ENCODE measurements around the gene TM4SF20. TPM values are rescaled to one million over a fixed set of nuclear protein-coding genes. Genes with fewer than 3 reads are reported as not detected.
A peak's percentile ranks its signal among the peaks of the same experiment; 100 is the strongest.

TM4SF20 gene, protein sequence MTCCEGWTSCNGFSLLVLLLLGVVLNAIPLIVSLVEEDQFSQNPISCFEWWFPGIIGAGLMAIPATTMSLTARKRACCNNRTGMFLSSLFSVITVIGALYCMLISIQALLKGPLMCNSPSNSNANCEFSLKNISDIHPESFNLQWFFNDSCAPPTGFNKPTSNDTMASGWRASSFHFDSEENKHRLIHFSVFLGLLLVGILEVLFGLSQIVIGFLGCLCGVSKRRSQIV
- total RNA-seq: not detected

DNA sequence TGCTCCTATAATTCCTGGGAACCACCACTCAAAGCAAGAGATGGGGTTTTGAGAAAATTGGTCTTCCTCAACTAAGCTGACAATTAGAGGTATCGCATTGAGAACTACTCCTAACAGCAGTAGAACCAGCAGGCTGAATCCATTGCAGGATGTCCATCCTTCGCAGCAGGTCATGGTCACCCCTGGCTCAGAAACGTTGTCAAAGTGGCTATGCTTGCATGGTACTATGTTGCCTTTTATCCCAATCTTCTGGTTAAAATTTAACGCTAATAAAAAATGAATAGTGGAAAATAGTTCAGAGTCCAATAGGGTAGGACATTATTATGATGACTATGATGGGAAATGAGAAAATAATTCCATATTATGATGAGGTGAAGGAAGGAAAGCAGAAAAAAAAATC is at the start of gene TM4SF20:
Gene TM4SF20, minus strand, starts transcription at position 212 of the 400 bp plus-strand sequence. Its CDS starts 38 bp downstream, at position 174.
- H3K9me3 ChIP-seq (ENCODE audit: control insufficient read depth in 3 of 3, low read length in 3 of 3): no peaks in the 10 kb centered on the region
- H3K9ac ChIP-seq (ENCODE audit: low read depth in 1 of 3, low read length in 3 of 3): no peak within 1 kb of the TSS
- no peaks in the 10 kb centered on the region for H3K36me3 ChIP-seq (ENCODE audit: control insufficient read depth in 3 of 3, insufficient read depth in 3 of 3, low read length in 3 of 3)
- H3K4me1 ChIP-seq (ENCODE audit: control insufficient read depth in 3 of 3, insufficient read depth in 3 of 3, low read length in 3 of 3): no peaks in the 10 kb centered on the region
- no peak within 1 kb of the TSS for H3K27ac ChIP-seq (ENCODE audit: low read depth, low read length)
- peaks cover 0 to 4% (median 2%) of the 10 kb centered on the region in 3 donors for H3K27me3 ChIP-seq (ENCODE audit: control insufficient read depth in 3 of 3, insufficient read depth in 3 of 3, low read length in 3 of 3)
- H3K4me3 ChIP-seq (ENCODE audit: low read length in 3 of 3): no peak within 1 kb of the TSS

DNA sequence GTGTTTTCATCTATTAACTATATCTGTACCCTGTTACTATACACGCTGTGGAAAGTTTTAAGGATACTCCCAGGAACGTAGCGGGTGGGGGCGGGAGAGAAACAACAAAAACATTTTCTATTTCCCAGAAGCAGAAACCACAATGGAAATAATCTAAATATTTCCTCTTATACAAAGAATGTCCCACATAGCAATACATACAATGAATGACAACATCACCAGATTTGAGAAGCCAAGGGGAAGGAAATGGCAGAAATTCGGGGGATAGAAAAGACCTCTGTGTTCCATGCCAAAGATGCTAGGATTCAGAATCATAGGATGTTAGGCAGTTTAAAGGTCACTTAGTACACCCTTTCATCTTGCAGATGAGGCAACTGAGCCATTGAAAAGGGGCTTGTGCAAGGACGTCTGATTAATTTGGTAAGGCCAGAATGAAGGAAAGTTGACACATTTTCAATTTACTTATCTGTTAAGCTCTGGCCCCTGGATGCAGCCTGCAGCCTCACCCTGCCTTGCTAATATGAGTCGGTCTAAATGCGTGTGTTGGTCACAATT is 49.7 kb upstream of the TM4SF20 start:
- Histone ChIP-seq H3K9me3 (ENCODE audit: control insufficient read depth in 3 of 3, low read length in 3 of 3) (peaks cover 0 to 2% (median 0%) of the 10 kb centered on the region in 3 donors), H3K36me3 (ENCODE audit: control insufficient read depth in 3 of 3, insufficient read depth in 3 of 3, low read length in 3 of 3) (no peaks in the 10 kb centered on the region), H3K9ac (ENCODE audit: low read depth in 1 of 3, low read length in 3 of 3) (no peak overlapping the region), H3K27ac (ENCODE audit: low read depth, low read length) (no peak overlapping the region), H3K4me1 (ENCODE audit: control insufficient read depth in 3 of 3, insufficient read depth in 3 of 3, low read length in 3 of 3) (no peaks in the 10 kb centered on the region), H3K27me3 (ENCODE audit: control insufficient read depth in 3 of 3, insufficient read depth in 3 of 3, low read length in 3 of 3) (peaks cover 0 to 3% (median 0%) of the 10 kb centered on the region in 3 donors), H3K4me3 (ENCODE audit: low read length in 3 of 3) (no peak overlapping the region)

DNA sequence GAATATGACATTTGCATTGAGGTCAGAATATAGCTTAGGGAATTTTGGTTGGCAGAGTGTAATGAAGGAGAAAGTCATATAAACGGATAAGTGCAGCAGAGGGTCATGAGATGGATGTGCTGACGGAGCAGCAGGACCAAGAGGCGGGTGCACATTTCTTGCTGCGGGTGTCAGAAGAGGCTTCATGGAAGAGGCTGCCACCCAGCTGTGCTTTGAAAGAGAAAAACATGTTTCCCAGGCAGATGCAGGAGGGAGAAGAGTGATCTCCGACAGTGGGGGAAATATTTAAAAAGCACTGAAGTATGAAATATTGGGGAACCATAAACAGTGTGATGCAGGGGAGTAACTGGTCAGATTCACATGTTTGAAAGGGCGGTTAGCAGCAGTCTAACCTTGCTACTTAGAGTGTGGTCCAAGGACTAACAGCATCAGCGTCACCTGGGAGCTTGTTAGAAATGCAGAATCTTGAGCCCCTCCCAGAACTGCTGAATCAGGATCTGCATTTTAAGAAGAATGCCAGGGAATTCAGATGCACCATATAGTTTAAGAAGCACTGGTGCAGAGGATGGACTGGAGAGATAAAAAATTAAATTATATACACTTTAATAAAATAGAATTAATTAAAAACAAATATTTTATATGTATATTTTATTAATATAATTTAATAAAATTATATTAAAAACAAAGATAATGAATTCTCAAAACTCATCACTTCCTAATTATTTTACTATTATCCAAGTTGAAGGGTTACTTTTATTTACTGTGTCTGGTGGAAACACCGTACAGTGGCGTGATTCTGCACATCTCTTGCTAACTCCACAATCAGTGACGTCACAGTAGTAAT is 44.8 kb upstream of the TM4SF20 start:
- Histone ChIP-seq H3K9me3 (ENCODE audit: control insufficient read depth in 3 of 3, low read length in 3 of 3) (no peaks in the 10 kb centered on the region), H3K4me1 (ENCODE audit: control insufficient read depth in 3 of 3, insufficient read depth in 3 of 3, low read length in 3 of 3) (no peaks in the 10 kb centered on the region), H3K36me3 (ENCODE audit: control insufficient read depth in 3 of 3, insufficient read depth in 3 of 3, low read length in 3 of 3) (no peaks in the 10 kb centered on the region), H3K9ac (ENCODE audit: low read depth in 1 of 3, low read length in 3 of 3) (no peak overlapping the region), H3K27ac (ENCODE audit: low read depth, low read length) (no peak overlapping the region), H3K4me3 (ENCODE audit: low read length in 3 of 3) (no peak overlapping the region), H3K27me3 (ENCODE audit: control insufficient read depth in 3 of 3, insufficient read depth in 3 of 3, low read length in 3 of 3) (no peaks in the 10 kb centered on the region)

DNA sequence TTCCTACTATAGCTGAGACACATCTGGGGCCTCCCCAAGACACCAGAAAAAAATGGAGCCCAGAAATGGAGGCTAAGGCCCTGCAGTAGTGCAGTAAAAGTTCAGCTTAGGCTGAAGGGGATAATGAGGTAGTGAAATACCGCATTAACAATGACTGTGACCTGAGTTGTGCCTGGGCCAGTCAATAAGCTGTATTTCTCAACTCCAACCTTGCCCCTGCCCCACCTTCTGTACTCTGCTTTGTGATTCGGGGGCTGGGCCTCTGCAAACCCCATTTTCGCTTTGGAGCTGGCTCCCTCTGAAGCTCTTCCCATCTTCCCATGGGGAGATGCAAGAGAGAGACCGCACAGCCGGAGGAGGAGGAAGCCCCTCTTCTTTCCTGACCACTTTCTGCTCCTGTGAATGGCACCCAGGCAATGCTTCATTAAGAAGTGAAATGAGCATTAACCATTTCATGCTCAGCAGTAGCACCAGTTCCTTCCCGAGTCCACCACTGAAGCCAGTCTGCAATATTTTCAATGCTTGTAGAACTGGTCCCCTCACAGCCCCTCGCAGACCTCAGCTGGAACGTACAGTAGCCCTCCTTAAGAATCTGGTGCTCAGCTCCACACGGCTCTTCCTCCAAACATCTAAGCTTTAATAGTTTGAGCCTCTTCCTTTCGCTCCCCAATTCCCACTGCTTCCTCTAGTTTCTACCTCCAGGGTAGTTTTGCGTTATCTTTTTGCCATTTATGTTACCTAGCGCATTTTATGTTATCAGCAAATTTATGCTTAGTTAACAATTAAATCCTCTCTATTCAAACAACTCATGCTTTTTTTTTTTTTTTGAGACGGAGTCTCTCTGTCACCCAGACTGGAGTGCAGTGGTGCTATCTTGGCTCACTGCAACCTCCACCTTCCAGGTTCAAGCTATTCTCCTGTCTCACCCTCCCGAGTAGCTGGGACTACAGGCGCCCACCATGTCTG is 41.3 kb upstream of the TM4SF20 start:
- no peak overlapping the region for H3K4me3 ChIP-seq (ENCODE audit: low read length in 3 of 3)
- no peaks in the 10 kb centered on the region for H3K36me3 ChIP-seq (ENCODE audit: control insufficient read depth in 3 of 3, insufficient read depth in 3 of 3, low read length in 3 of 3)
- H3K9ac ChIP-seq (ENCODE audit: low read depth in 1 of 3, low read length in 3 of 3): no peak overlapping the region
- no peaks in the 10 kb centered on the region for H3K27me3 ChIP-seq (ENCODE audit: control insufficient read depth in 3 of 3, insufficient read depth in 3 of 3, low read length in 3 of 3)
- H3K9me3 ChIP-seq (ENCODE audit: control insufficient read depth in 3 of 3, low read length in 3 of 3): no peaks in the 10 kb centered on the region
- H3K4me1 ChIP-seq (ENCODE audit: control insufficient read depth in 3 of 3, insufficient read depth in 3 of 3, low read length in 3 of 3): no peaks in the 10 kb centered on the region
- no peak overlapping the region for H3K27ac ChIP-seq (ENCODE audit: low read depth, low read length)

DNA sequence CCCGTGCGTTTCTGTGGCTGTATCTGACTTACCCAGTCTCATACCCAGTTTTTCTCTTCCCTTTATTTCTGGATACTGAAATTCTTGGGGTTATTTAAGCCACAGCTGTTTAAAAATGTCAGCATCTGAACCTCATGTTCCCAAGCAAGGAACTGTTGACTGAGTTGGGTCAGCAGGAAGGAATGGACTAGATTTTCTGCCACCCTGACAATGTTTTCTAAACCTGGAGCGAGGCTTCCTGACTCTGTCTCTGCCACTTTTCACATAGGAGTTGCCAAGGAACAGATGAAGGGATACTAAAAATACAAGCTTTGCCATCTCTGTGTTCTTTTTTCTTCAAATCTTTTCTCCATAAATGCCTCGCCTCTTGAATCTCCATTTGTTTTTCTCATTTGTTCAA is 37.6 kb upstream of the TM4SF20 start:
- Histone ChIP-seq H3K9me3 (ENCODE audit: control insufficient read depth in 3 of 3, low read length in 3 of 3) (no peaks in the 10 kb centered on the region), H3K9ac (ENCODE audit: low read depth in 1 of 3, low read length in 3 of 3) (no peak overlapping the region), H3K4me1 (ENCODE audit: control insufficient read depth in 3 of 3, insufficient read depth in 3 of 3, low read length in 3 of 3) (peaks cover 0 to 4% (median 0%) of the 10 kb centered on the region in 3 donors), H3K36me3 (ENCODE audit: control insufficient read depth in 3 of 3, insufficient read depth in 3 of 3, low read length in 3 of 3) (no peaks in the 10 kb centered on the region), H3K4me3 (ENCODE audit: low read length in 3 of 3) (no peak overlapping the region), H3K27me3 (ENCODE audit: control insufficient read depth in 3 of 3, insufficient read depth in 3 of 3, low read length in 3 of 3) (no peaks in the 10 kb centered on the region), H3K27ac (ENCODE audit: low read depth, low read length) (peak overlapping the region; percentile 66)

DNA sequence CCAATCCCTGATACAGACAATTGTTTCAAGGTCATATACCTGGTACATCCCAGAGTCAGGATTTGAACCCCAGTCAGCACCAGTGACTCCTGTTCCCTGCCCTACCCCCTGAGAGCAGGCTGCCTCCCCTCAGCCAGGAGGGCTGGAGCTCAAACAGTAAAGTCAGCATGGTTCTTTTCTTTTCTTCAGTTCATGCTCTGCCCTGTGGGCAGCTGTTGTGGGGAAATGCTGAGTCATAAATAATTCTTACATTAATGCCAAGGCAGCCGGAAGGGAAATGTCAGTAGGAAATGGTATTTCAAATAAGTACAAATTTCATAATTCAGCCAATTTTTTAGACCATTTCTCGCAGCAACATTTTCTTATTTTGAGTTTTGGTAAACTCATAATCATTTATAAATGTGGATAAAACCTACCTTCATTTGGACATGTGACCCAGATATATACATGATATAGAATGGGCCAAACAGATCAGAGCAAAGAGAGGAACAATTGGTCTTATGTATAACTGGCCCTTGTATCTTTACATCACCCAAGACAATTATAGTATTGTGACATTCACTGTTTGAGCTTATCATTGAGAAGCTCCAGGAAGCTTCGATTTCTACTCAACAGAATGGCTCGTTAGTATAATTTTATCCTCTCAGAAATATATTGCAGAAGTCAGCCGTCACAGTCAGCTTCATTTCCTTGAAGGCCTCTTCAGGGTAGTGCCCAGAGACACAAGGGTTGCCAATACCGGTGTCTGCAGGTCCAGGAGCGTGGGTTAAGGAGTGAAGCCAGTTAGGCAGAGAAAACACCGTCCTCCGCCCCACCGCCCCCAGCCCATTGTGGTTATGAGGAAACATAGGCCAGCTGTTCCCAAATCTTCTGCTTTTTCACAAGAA is 36.7 kb upstream of the TM4SF20 start:
- peak overlapping the region; percentile 66 for H3K27ac ChIP-seq (ENCODE audit: low read depth, low read length)
- H3K9ac ChIP-seq (ENCODE audit: low read depth in 1 of 3, low read length in 3 of 3): no peak overlapping the region
- H3K9me3 ChIP-seq (ENCODE audit: control insufficient read depth in 3 of 3, low read length in 3 of 3): no peaks in the 10 kb centered on the region
- no peaks in the 10 kb centered on the region for H3K36me3 ChIP-seq (ENCODE audit: control insufficient read depth in 3 of 3, insufficient read depth in 3 of 3, low read length in 3 of 3)
- peaks cover 0 to 4% (median 0%) of the 10 kb centered on the region in 3 donors for H3K4me1 ChIP-seq (ENCODE audit: control insufficient read depth in 3 of 3, insufficient read depth in 3 of 3, low read length in 3 of 3)
- no peaks in the 10 kb centered on the region for H3K27me3 ChIP-seq (ENCODE audit: control insufficient read depth in 3 of 3, insufficient read depth in 3 of 3, low read length in 3 of 3)
- no peak overlapping the region for H3K4me3 ChIP-seq (ENCODE audit: low read length in 3 of 3)

DNA sequence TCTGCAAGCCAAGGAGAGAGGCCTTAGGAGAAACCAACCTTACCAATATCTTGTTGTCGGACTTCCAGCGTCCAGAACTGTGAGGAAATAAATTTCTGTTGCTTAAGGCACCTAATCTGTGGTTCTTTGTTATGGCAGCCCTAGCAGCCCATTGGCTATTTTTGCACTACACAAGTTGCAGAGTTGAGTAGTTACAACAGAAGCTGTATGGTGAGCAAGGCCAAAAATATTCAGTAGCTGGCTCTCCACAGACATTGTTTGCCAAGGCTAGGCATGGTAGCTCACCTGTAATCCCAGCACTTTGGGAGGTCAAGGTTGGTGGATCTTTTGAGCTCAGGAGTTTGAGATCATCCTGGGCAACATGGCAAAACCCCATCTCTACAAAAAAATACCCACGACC is 35.7 kb upstream of the TM4SF20 start:
- peaks cover 0 to 4% (median 0%) of the 10 kb centered on the region in 3 donors for H3K4me1 ChIP-seq (ENCODE audit: control insufficient read depth in 3 of 3, insufficient read depth in 3 of 3, low read length in 3 of 3)

DNA sequence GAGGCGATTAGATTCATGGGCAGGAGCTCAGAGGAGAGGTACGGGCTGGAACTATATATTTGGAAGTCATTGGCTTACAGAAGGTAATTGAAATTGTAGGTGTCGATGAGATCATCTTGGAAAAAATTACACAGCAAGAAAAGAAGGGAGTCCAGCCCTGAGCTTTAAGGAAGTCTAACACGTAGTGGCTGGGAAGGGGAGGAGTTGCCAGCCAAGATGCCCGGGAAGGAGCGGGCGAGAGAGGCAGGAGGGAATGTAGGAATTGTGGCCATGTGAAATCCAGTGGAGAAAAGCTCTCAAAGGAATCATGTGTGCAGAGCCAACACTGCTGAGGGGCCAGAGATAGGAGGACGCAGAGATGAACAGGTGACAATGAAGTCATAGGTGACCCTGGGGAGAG is 34.3 kb upstream of the TM4SF20 start:
- Histone ChIP-seq H3K27me3 (ENCODE audit: control insufficient read depth in 3 of 3, insufficient read depth in 3 of 3, low read length in 3 of 3) (no peaks in the 10 kb centered on the region), H3K27ac (ENCODE audit: low read depth, low read length) (peak overlapping the region; percentile 25), H3K9ac (ENCODE audit: low read depth in 1 of 3, low read length in 3 of 3) (no peak overlapping the region), H3K9me3 (ENCODE audit: control insufficient read depth in 3 of 3, low read length in 3 of 3) (no peaks in the 10 kb centered on the region), H3K4me3 (ENCODE audit: low read length in 3 of 3) (no peak overlapping the region), H3K36me3 (ENCODE audit: control insufficient read depth in 3 of 3, insufficient read depth in 3 of 3, low read length in 3 of 3) (no peaks in the 10 kb centered on the region), H3K4me1 (ENCODE audit: control insufficient read depth in 3 of 3, insufficient read depth in 3 of 3, low read length in 3 of 3) (peaks cover 0 to 4% (median 0%) of the 10 kb centered on the region in 3 donors)

More for the DNA sequence above, 35.7 kb upstream of the TM4SF20 start:
- Histone ChIP-seq H3K4me3 (ENCODE audit: low read length in 3 of 3) (no peak overlapping the region), H3K9ac (ENCODE audit: low read depth in 1 of 3, low read length in 3 of 3) (no peak overlapping the region), H3K36me3 (ENCODE audit: control insufficient read depth in 3 of 3, insufficient read depth in 3 of 3, low read length in 3 of 3) (no peaks in the 10 kb centered on the region), H3K27me3 (ENCODE audit: control insufficient read depth in 3 of 3, insufficient read depth in 3 of 3, low read length in 3 of 3) (no peaks in the 10 kb centered on the region), H3K27ac (ENCODE audit: low read depth, low read length) (no peak overlapping the region), H3K9me3 (ENCODE audit: control insufficient read depth in 3 of 3, low read length in 3 of 3) (no peaks in the 10 kb centered on the region)

DNA sequence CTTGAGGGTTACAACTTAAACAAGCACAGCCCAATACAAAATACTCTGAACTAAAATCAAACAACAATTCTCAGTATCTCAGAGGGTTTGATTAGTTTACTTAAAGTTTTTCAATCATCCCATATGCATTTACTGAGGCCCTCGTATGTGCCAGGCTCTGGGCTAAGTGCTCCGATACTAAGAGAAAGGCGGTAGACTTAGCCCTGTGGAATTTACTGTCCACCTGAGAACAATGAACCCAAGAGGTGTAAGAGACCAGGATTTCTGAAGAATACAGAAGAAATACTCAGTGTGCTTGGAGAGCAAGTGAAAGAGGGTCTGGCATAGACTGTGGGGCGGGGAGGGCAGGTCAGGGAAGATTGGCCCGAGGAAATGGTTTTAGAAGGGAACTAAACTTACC is 33.8 kb upstream of the TM4SF20 start:
- Histone ChIP-seq H3K4me3 (ENCODE audit: low read length in 3 of 3) (no peak overlapping the region), H3K9ac (ENCODE audit: low read depth in 1 of 3, low read length in 3 of 3) (no peak overlapping the region), H3K27me3 (ENCODE audit: control insufficient read depth in 3 of 3, insufficient read depth in 3 of 3, low read length in 3 of 3) (peaks cover 0 to 2% (median 0%) of the 10 kb centered on the region in 3 donors), H3K36me3 (ENCODE audit: control insufficient read depth in 3 of 3, insufficient read depth in 3 of 3, low read length in 3 of 3) (no peaks in the 10 kb centered on the region), H3K27ac (ENCODE audit: low read depth, low read length) (peak overlapping the region; percentile 25), H3K4me1 (ENCODE audit: control insufficient read depth in 3 of 3, insufficient read depth in 3 of 3, low read length in 3 of 3) (peaks cover 0 to 4% (median 2%) of the 10 kb centered on the region in 3 donors), H3K9me3 (ENCODE audit: control insufficient read depth in 3 of 3, low read length in 3 of 3) (no peaks in the 10 kb centered on the region)
